Measurements from ENCODE around the gene HAUS7. TPM values are rescaled to one million over a fixed set of nuclear protein-coding genes. Genes with fewer than 3 reads are reported as not detected.

HAUS7 gene
- total RNA-seq, 3 donors from 2014 or later, result 14.2 to 22.5 (median 19.5) TPM

DNA sequence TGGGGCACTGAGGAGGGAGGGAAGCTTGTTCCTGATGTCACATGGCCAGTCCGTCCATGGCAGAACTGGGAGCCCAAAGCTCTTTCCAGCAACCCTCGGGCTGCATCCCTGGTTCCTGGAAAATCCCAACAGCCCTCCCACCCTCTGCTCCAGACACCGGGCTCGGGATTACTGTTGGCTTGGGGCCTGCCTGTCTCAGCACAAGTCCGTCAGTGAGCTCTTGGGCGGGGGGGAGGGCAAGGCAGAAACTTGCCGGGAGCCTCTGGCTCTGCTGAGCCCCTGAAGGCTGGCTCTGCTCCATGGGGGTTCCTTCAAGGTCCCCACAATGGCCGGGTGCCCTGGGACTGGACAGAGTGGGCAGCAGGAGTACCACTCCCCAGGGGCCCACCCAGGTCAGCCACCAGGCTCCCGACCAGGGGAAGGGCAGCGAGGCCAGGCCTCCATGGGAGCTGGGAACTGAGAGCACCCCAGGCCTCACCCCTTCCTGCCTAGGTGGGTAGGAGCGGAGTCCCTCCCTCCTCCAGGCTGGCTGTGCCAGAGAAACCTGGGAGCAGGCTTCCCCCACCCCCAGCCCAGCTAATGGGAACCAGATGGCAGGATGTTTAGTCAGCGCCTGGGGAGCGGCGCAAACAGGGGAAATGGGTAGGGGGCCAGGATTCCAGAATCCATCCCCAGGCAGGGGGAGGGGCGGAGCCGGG, 6.4 kb upstream of the HAUS7 start:
- DNase-seq, result no peak
- H3K9me3 ChIP-seq, result no peaks in the 10 kb centered on the region
- TF ChIP-seq, protein P1, sequence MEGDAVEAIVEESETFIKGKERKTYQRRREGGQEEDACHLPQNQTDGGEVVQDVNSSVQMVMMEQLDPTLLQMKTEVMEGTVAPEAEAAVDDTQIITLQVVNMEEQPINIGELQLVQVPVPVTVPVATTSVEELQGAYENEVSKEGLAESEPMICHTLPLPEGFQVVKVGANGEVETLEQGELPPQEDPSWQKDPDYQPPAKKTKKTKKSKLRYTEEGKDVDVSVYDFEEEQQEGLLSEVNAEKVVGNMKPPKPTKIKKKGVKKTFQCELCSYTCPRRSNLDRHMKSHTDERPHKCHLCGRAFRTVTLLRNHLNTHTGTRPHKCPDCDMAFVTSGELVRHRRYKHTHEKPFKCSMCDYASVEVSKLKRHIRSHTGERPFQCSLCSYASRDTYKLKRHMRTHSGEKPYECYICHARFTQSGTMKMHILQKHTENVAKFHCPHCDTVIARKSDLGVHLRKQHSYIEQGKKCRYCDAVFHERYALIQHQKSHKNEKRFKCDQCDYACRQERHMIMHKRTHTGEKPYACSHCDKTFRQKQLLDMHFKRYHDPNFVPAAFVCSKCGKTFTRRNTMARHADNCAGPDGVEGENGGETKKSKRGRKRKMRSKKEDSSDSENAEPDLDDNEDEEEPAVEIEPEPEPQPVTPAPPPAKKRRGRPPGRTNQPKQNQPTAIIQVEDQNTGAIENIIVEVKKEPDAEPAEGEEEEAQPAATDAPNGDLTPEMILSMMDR (IDR thresholded peaks at IDR 0.05), result no peak
- H3K4me3 ChIP-seq, result no peak overlapping the region
- no peak for ATAC-seq
- no peaks in the 10 kb centered on the region for H3K36me3 ChIP-seq (ENCODE audit: low read depth)
- no peaks in the 10 kb centered on the region for H3K4me1 ChIP-seq (ENCODE audit: low read depth)
- intact Hi-C loops (cut with DNase I, micrococcal nuclease), result no loop called here

- TF ChIP-seq, protein P1 (IDR thresholded peaks at IDR 0.05), result no peak
- Histone ChIP-seq H3K4me1 (ENCODE audit: low read depth) (no peaks in the 10 kb centered on the region), H3K4me3 (no peak overlapping the region), H3K36me3 (ENCODE audit: low read depth) (no peaks in the 10 kb centered on the region), H3K9me3 (no peaks in the 10 kb centered on the region)
- no peak for DNase-seq
- intact Hi-C loops (cut with DNase I, micrococcal nuclease), result no loop called here
- no peak for ATAC-seq
These were observed 5.4 kb upstream of the HAUS7 start for GRCh38 chrX:153475751-153476281.

GRCh38 chrX:153475271-153475670, 4.9 kb upstream of the HAUS7 start:
- Histone ChIP-seq H3K4me1 (ENCODE audit: low read depth) (no peaks in the 10 kb centered on the region), H3K9me3 (no peaks in the 10 kb centered on the region), H3K4me3 (no peak overlapping the region), H3K36me3 (ENCODE audit: low read depth) (no peaks in the 10 kb centered on the region)
- intact Hi-C loops (cut with DNase I, micrococcal nuclease), result no loop called here
- ATAC-seq, result no peak
- TF ChIP-seq, protein P1 (IDR thresholded peaks at IDR 0.05), result no peak
- DNase-seq, result no peak

DNA sequence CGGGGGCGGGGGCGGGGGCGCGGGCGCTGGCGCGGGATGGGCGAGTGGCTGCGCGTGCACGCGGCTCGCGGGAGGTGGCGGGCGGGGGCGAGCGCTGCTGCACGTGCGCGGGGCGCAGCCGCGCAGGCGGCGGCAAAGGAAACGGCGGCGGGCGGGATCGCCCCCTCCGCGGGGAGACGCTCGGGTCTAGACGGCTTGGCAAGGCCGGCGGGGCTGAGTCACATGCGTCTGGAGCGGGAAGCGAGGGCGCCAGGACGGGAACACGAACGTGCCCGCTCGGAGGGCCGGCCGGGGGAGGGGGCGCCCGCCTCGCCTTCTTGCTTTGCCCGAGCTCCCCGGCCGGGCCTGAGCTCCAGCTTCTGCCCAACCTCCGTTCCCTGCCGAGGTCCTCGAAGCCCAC, 4.3 kb upstream of the HAUS7 start:
- ATAC-seq (no peak), DNase-seq (peak; percentile 36 to 69 (median 43))
- TF ChIP-seq, protein P1 (IDR thresholded peaks at IDR 0.05), result no peak
- Histone ChIP-seq H3K4me3 (no peak overlapping the region), H3K36me3 (ENCODE audit: low read depth) (no peaks in the 10 kb centered on the region), H3K9me3 (no peaks in the 10 kb centered on the region), H3K4me1 (ENCODE audit: low read depth) (no peaks in the 10 kb centered on the region)
- intact Hi-C loops (cut with DNase I, micrococcal nuclease), result no loop called here

- Histone ChIP-seq H3K4me1 (ENCODE audit: low read depth) (no peaks in the 10 kb centered on the region), H3K36me3 (ENCODE audit: low read depth) (no peaks in the 10 kb centered on the region), H3K9me3 (no peaks in the 10 kb centered on the region), H3K4me3 (no peak overlapping the region)
- TF ChIP-seq, protein P1 (IDR thresholded peaks at IDR 0.05), result no peak
- intact Hi-C loops (cut with DNase I, micrococcal nuclease), result no loop called here
- no peak for ATAC-seq
- no peak for DNase-seq
These were observed 3.9 kb upstream of the HAUS7 start for GRCh38 chrX:153474266-153474665.
